H9 (cell line): Measurements from ENCODE around the gene PPP1R12A. TPM values are rescaled to one million over a fixed set of nuclear protein-coding genes. Genes with fewer than 3 reads are reported as not detected.

Experiments used
- DNase-seq: peaks from one replicate; pipeline ENCODE4 v3.0.0-alpha.2; 2017
- H2AFZ ChIP-seq: one replicate; pipeline ENCODE4 v1.6.1; 2013; ENCODE audit warnings: mild to moderate bottlenecking, low read length, control low read depth, moderate library complexity
- H2AK5ac ChIP-seq: 2 replicates; pipeline ENCODE4 v1.6.1; 2013; ENCODE audit warnings: low read length, control low read depth, mixed read lengths; ENCODE audit not compliant: insufficient read length
- H2BK120ac ChIP-seq: one replicate; pipeline ENCODE4 v1.6.1; 2013; ENCODE audit warnings: low read depth, mild to moderate bottlenecking, low read length, control low read depth, inconsistent platforms; ENCODE audit not compliant: poor library complexity, severe bottlenecking
- H2BK12ac ChIP-seq: 2 replicates; pipeline ENCODE4 v1.6.1; 2013; ENCODE audit warnings: low read length, control low read depth, mixed read lengths, low read depth; ENCODE audit not compliant: insufficient read length
- H2BK15ac ChIP-seq: 2 replicates; pipeline ENCODE4 v1.6.1; 2013; ENCODE audit warnings: low read depth, low read length, control low read depth
- H2BK20ac ChIP-seq: one replicate; pipeline ENCODE4 v1.6.1; 2013; ENCODE audit warnings: low read depth, mild to moderate bottlenecking, low read length, control low read depth, inconsistent platforms; ENCODE audit not compliant: poor library complexity, severe bottlenecking
- H2BK5ac ChIP-seq: 2 replicates; pipeline ENCODE4 v1.6.1; 2013; ENCODE audit warnings: low read length, control low read depth, mixed read lengths; ENCODE audit not compliant: insufficient read length
- H3K14ac ChIP-seq: 2 replicates; pipeline ENCODE4 v1.6.1; 2013; ENCODE audit warnings: low read length, control low read depth; ENCODE audit not compliant: insufficient read depth
- H3K18ac ChIP-seq: 2 replicates; pipeline ENCODE4 v1.6.1; 2013; ENCODE audit warnings: low read depth, mild to moderate bottlenecking, mixed read lengths, low read length, control low read depth; ENCODE audit not compliant: insufficient read length
- H3K23ac ChIP-seq: 2 replicates; pipeline ENCODE4 v1.6.1; 2013; ENCODE audit warnings: low read length, control low read depth, mixed read lengths, low read depth; ENCODE audit not compliant: insufficient read length
- H3K23me2 ChIP-seq: 2 replicates; pipeline ENCODE4 v1.6.1; 2013; ENCODE audit warnings: low read depth, mild to moderate bottlenecking, mixed read lengths, low read length, control low read depth; ENCODE audit not compliant: insufficient read length, poor library complexity, severe bottlenecking
- H3K27ac ChIP-seq: 2 replicates; pipeline ENCODE4 v1.5.1; 2013; ENCODE audit warnings: low read length, control low read depth, mixed read lengths, low read depth; ENCODE audit not compliant: insufficient read length
- H3K27me3 ChIP-seq: 2 replicates; pipeline ENCODE4 v1.6.1; 2013; ENCODE audit warnings: low read length, control low read depth, inconsistent platforms; ENCODE audit not compliant: insufficient read depth
- H3K4ac ChIP-seq: 2 replicates; pipeline ENCODE4 v1.6.1; 2013; ENCODE audit warnings: low read depth, mild to moderate bottlenecking, control low read depth, inconsistent platforms, low read length, moderate library complexity
- H3K4me1 ChIP-seq: 2 replicates; pipeline ENCODE4 v1.6.1; 2013; ENCODE audit warnings: low read length, control low read depth, inconsistent platforms; ENCODE audit not compliant: insufficient read depth
- H3K4me2 ChIP-seq: 2 replicates; pipeline ENCODE4 v1.6.1; 2013; ENCODE audit warnings: low read length, control low read depth, mixed read lengths; ENCODE audit not compliant: insufficient read length, insufficient read depth
- H3K56ac ChIP-seq: 2 replicates; pipeline ENCODE4 v1.6.1; 2013; ENCODE audit warnings: low read depth, mild to moderate bottlenecking, mixed read lengths, low read length, control low read depth; ENCODE audit not compliant: insufficient read length
- H3K79me1 ChIP-seq: 2 replicates; pipeline ENCODE4 v1.6.1; 2013; ENCODE audit warnings: low read depth, mild to moderate bottlenecking, moderate library complexity, low read length, control low read depth, inconsistent platforms; ENCODE audit not compliant: insufficient read depth, poor library complexity, severe bottlenecking
- H3K79me2 ChIP-seq: 2 replicates; pipeline ENCODE4 v1.6.1; 2013; ENCODE audit warnings: low read length, control low read depth, inconsistent platforms; ENCODE audit not compliant: insufficient read depth
- H3K9ac ChIP-seq: 2 replicates; pipeline ENCODE4 v1.6.1; 2013; ENCODE audit warnings: low read length, control low read depth, mixed read lengths; ENCODE audit not compliant: insufficient read length; ENCODE audit errors: extremely low read depth
- H3K9me3 ChIP-seq: one replicate; pipeline ENCODE4 v1.6.1; 2013; ENCODE audit warnings: low read depth, low read length, inconsistent platforms; ENCODE audit not compliant: control insufficient read depth
- H3T11ph ChIP-seq: one replicate; pipeline ENCODE4 v1.6.1; 2013; ENCODE audit warnings: mild to moderate bottlenecking, low read length, control low read depth, inconsistent platforms
- H4K20me1 ChIP-seq: one replicate; pipeline ENCODE4 v1.6.1; 2013; ENCODE audit not compliant: control insufficient read depth, insufficient read length, insufficient read depth
- H4K5ac ChIP-seq: 2 replicates; pipeline ENCODE4 v1.6.1; 2013; ENCODE audit warnings: low read depth, mild to moderate bottlenecking, mixed read lengths, low read length, control low read depth; ENCODE audit not compliant: insufficient read length
- H4K8ac ChIP-seq: replicated peaks from 2 replicates; pipeline ENCODE4 v1.6.1; 2013; ENCODE audit warnings: low read length, control low read depth, mixed read lengths, low read depth; ENCODE audit not compliant: insufficient read length
- H4K91ac ChIP-seq: 2 replicates; pipeline ENCODE4 v1.6.1; 2013; ENCODE audit warnings: low read depth, mild to moderate bottlenecking, moderate library complexity, mixed read lengths, low read length, control low read depth; ENCODE audit not compliant: insufficient read length
- H3K27ac Mint-ChIP-seq, 3 experiments: 2 replicates in 2 of 3; 3 replicates in 1 of 3; pipeline ENCODE4 v1.8.0; 2020 to 2021; ENCODE audit warnings: mixed read lengths in 3 of 3, mild to moderate bottlenecking in 1 of 3, moderate library complexity in 1 of 3
- H3K27me3 Mint-ChIP-seq: 2 replicates; pipeline ENCODE4 v1.8.0; 2021; ENCODE audit warnings: low read depth, mild to moderate bottlenecking, moderate library complexity, mixed read lengths
- H3K36me3 Mint-ChIP-seq, 3 experiments: 2 replicates in 2 of 3; 3 replicates in 1 of 3; pipeline ENCODE4 v1.8.0; 2020 to 2021; ENCODE audit warnings: low read depth in 3 of 3, mixed read lengths in 3 of 3; ENCODE audit not compliant: insufficient read depth in 1 of 3
- H3K4me1 Mint-ChIP-seq, 2 experiments: 2 replicates each; pipeline ENCODE4 v1.8.0; 2020; ENCODE audit warnings: mixed read lengths in 2 of 2
- H3K4me3 Mint-ChIP-seq, 2 experiments: 2 replicates in 1 of 2; 3 replicates in 1 of 2; pipeline ENCODE4 v1.8.0; 2020 to 2021; ENCODE audit warnings: mild to moderate bottlenecking in 2 of 2, mixed read lengths in 2 of 2, moderate library complexity in 1 of 2
- H3K9me3 Mint-ChIP-seq, 2 experiments: 2 replicates in 1 of 2; 3 replicates in 1 of 2; pipeline ENCODE4 v1.8.0; 2020; ENCODE audit warnings: mild to moderate bottlenecking in 2 of 2, mixed read lengths in 2 of 2, moderate library complexity in 1 of 2
- CTCF ChIP-seq: fragments of 200-600 bp; sonication (generic); conservative IDR thresholded peaks from 3 replicates; pipeline ENCODE4 v1.8.0; 2021; ENCODE audit warnings: antibody characterized with exemption, mild to moderate bottlenecking
- WGBS: extraction: QIAGEN DNeasy Blood & Tissue Kit; methylation state at CpG from one replicate; pipeline ENCODE4 v1.1.7; 2013; ENCODE audit warnings: missing lambda C conversion rate, low lambda C conversion rate, mixed read lengths; ENCODE audit not compliant: insufficient read length; ENCODE audit errors: extremely low coverage; 5-methylcytosine and 5-hydroxymethylcytosine counted together
- long read RNA-seq: library from polyadenylated mRNA; unstranded; transcript quantifications from one replicate; pipeline ENCODE4 v2.0.0, GENCODE V29; 2020
- total RNA-seq: library from RNA; stranded (reverse); gene quantifications from 2 replicates; pipeline ENCODE4 v1.2.1, GENCODE V29; 2021

PPP1R12A gene
- total RNA-seq, result 93.5 and 96.7 TPM in 2 replicates
- long read RNA-seq, partial matches to known transcripts, result 803 of 852 reads
- long read RNA-seq, other reads (novel, unspliced or antisense), result 48 of 852 reads

GRCh38 chr12:79935021-79935623 lies at the start of gene PPP1R12A:
Gene PPP1R12A, minus strand, starts transcription at chr12:79935097. Its CDS starts 166 bp downstream, at chr12:79934931.
- H3K4ac ChIP-seq, result no peak within 1 kb of the TSS; the same call in 1 of the 2 replicates
- H3K4me2 ChIP-seq, result peak within 1 kb of the TSS; percentile 98
- H2BK15ac ChIP-seq, result no peak within 1 kb of the TSS
- H3K4me1 ChIP-seq, result no peaks in the 10 kb centered on the region; the same call in 1 of the 2 replicates
- H2BK20ac ChIP-seq, result no peak within 1 kb of the TSS
- H3K23me2 ChIP-seq, result peaks cover 5% of the 10 kb centered on the region
- peak within 1 kb of the TSS; percentile 36 for H3K56ac ChIP-seq
- no peaks in the 10 kb centered on the region for H3K9me3 ChIP-seq
- no peak within 1 kb of the TSS for H2BK12ac ChIP-seq
- no peak within 1 kb of the TSS for H4K91ac ChIP-seq
- peak within 1 kb of the TSS; percentile 97 for H3K18ac ChIP-seq
- peak within 1 kb of the TSS; percentile 72 for H4K5ac ChIP-seq
- no peak within 1 kb of the TSS for H4K8ac ChIP-seq
- TF ChIP-seq CTCF, result no peak; the same call in 2 of the 3 replicates
- no peak within 1 kb of the TSS for H3K23ac ChIP-seq
- H3K27ac Mint-ChIP-seq, result peak within 1 kb of the TSS; percentile 100
- no peak within 1 kb of the TSS for H2BK120ac ChIP-seq
- H3K36me3 Mint-ChIP-seq, result peaks cover 0 to 10% (median 0%) of the 10 kb centered on the region in 3 experiments; a peak in 1 of 7 replicates
- WGBS, result no CpG with 5 or more reads among the region's 44 CpGs
- H2AK5ac ChIP-seq, result no peak within 1 kb of the TSS
- H3K27ac ChIP-seq, result peak within 1 kb of the TSS; percentile 86
- H3K79me2 ChIP-seq, result peaks cover 24% of the 10 kb centered on the region; the same call in 1 of the 2 replicates
- no peaks in the 10 kb centered on the region; a peak in 2 of 5 replicates for H3K9me3 Mint-ChIP-seq
- no peak within 1 kb of the TSS for H2AFZ ChIP-seq
- H3T11ph ChIP-seq, result no peak within 1 kb of the TSS
- H3K79me1 ChIP-seq, result no peaks in the 10 kb centered on the region
- H2BK5ac ChIP-seq, result peak within 1 kb of the TSS; percentile 90
- no peaks in the 10 kb centered on the region for H3K27me3 Mint-ChIP-seq
- peak within 1 kb of the TSS; percentile 94 for H3K9ac ChIP-seq
- no peaks in the 10 kb centered on the region for H4K20me1 ChIP-seq
- H3K4me1 Mint-ChIP-seq, result peaks cover 28 to 32% of the 10 kb centered on the region in 2 experiments
- H3K27me3 ChIP-seq, result no peaks in the 10 kb centered on the region
- H3K4me3 Mint-ChIP-seq, result peak within 1 kb of the TSS; percentile 100
- peak; percentile 99 for DNase-seq
- peak within 1 kb of the TSS; percentile 97 for H3K14ac ChIP-seq
